SK-N-SH treated with all-trans-retinoic acid at 6 μM for 48 hours (cell line): ENCODE measurements around the gene MAGOHB.

Source experiments
- TOX ChIP-seq: fragments of 250-450 bp; sonication (Bioruptor Pico); IDR thresholded peaks from 2 replicates; pipeline ENCODE4 v1.8.0; 2021; ENCODE audit warnings: mild to moderate bottlenecking, moderate library complexity, borderline replicate concordance
- ZNF70 ChIP-seq: fragments of 450-650 bp; formaldehyde crosslinking; IDR thresholded peaks from 2 replicates; pipeline ENCODE4 v1.5.0; 2020; ENCODE audit warnings: mild to moderate bottlenecking, moderate library complexity
- TF ChIP-seq, protein P1 (sequence below): fragments of 250-450 bp; sonication (Bioruptor Pico); IDR thresholded peaks from 2 replicates; pipeline ENCODE4 v1.5.1; 2021; ENCODE audit warnings: mild to moderate bottlenecking, moderate library complexity

GRCh38 chr12:10612984-10613348 is 443 bp downstream of the MAGOHB start:
- TF ChIP-seq, protein P1, sequence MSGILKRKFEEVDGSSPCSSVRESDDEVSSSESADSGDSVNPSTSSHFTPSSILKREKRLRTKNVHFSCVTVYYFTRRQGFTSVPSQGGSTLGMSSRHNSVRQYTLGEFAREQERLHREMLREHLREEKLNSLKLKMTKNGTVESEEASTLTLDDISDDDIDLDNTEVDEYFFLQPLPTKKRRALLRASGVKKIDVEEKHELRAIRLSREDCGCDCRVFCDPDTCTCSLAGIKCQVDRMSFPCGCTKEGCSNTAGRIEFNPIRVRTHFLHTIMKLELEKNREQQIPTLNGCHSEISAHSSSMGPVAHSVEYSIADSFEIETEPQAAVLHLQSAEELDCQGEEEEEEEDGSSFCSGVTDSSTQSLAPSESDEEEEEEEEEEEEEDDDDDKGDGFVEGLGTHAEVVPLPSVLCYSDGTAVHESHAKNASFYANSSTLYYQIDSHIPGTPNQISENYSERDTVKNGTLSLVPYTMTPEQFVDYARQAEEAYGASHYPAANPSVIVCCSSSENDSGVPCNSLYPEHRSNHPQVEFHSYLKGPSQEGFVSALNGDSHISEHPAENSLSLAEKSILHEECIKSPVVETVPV (CRISPR knock-in tag) = no peak
- TF ChIP-seq TOX (CRISPR knock-in tag) (no peak), ZNF70 (no peak)
